Activated naive CD8-positive, alpha-beta T cell treated with anti-CD3 and anti-CD28 coated beads, Interleukin-2, amount 10 ng/mL, durations not matched to agents 7 days and 5 days (primary cell): Measurements from ENCODE around the gene TPGS2. TPM values are rescaled to one million over a fixed set of nuclear protein-coding genes. Genes with fewer than 3 reads are reported as not detected.
A peak's percentile ranks its signal among the peaks of the same experiment; 100 is the strongest.
"Not testable (repeated sequence)": the region's sequence is repeated elsewhere in the genome, so short reads cannot be mapped to it uniquely, and the experiment has no call there.

Source experiments
- ATAC-seq: fragments of 150-1000 bp; cut with Tn5 transposase; one replicate; pipeline ENCODE4 v1.10.0; 2021; ENCODE audit warnings: low read depth, moderate library complexity
- POLR2A ChIA-PET: fragments of 350-600 bp; sonication (Branson Sonifier 250); formaldehyde crosslinking; loops from one replicate; lab custom pipeline; 2021; ENCODE audit warnings: antibody characterized with exemption; lab: Charles Lee
- DNase-seq: peaks from one replicate; pipeline ENCODE4 v3.0.0; 2021
- H3K27ac Mint-ChIP-seq: one replicate; pipeline ENCODE4 v1.8.0; 2022; ENCODE audit warnings: mild to moderate bottlenecking, mixed read lengths
- H3K27me3 Mint-ChIP-seq: one replicate; pipeline ENCODE4 v1.8.0; 2022; ENCODE audit warnings: mild to moderate bottlenecking, moderate library complexity, mixed read lengths
- H3K36me3 Mint-ChIP-seq: one replicate; pipeline ENCODE4 v1.8.0; 2021; ENCODE audit warnings: mild to moderate bottlenecking, mixed read lengths
- H3K4me1 Mint-ChIP-seq: one replicate; pipeline ENCODE4 v1.8.0; 2021; ENCODE audit warnings: mixed read lengths
- H3K4me3 Mint-ChIP-seq: one replicate; pipeline ENCODE4 v1.8.0; 2022; ENCODE audit warnings: mild to moderate bottlenecking, moderate library complexity, mixed read lengths
- H3K9me3 Mint-ChIP-seq: one replicate; pipeline ENCODE4 v1.8.0; 2021; ENCODE audit warnings: mixed read lengths
- total RNA-seq, 2 experiments: library from RNA; stranded (reverse); gene quantifications; one replicate each; pipeline ENCODE4 v1.2.3, GENCODE V29; 2021

TPGS2 gene
- total RNA-seq = 100 to 1,000 TPM; 107 to 115 TPM

- POLR2A ChIA-PET = interaction anchor here (0.6 to 1.9 kb wide), 9 partner anchors 10 to 700 kb away, joined by 3 to 6 read pairs (median 3); partner anchors contain the start of genes ELP2 and SLC39A6
- ATAC-seq (peak; percentile 91), DNase-seq (peak; percentile 92)
- Mint-ChIP-seq H3K36me3 (peaks cover 21% of the 10 kb centered on the region), H3K4me3 (peak within 1 kb of the TSS; percentile 89), H3K27ac (peak within 1 kb of the TSS; percentile 98), H3K27me3 (no peaks in the 10 kb centered on the region), H3K9me3 (no peaks in the 10 kb centered on the region), H3K4me1 (peaks cover 40% of the 10 kb centered on the region)
These were observed at the start of gene TPGS2, which contains the start of gene KIAA1328 for GRCh38 chr18:36828630-36829361. TPGS2 (minus strand) TSS chr18:36829002; CDS start chr18:36828767, 235 bp downstream. KIAA1328 (plus strand) TSS chr18:36829127; CDS start chr18:36829139, 12 bp downstream.

GRCh38 chr18:36873826-36874225, 45.0 kb upstream of the TPGS2 start:
- H3K27ac Mint-ChIP-seq, H3K27me3 Mint-ChIP-seq, POLR2A ChIA-PET, H3K4me1 Mint-ChIP-seq, H3K4me3 Mint-ChIP-seq, ATAC-seq, DNase-seq: not testable (repeated sequence)
- H3K36me3 Mint-ChIP-seq = peaks cover 31% of the 10 kb centered on the region
- H3K9me3 Mint-ChIP-seq = peaks cover 14% of the 10 kb centered on the region

- H3K27ac Mint-ChIP-seq = no peak overlapping the region
- H3K4me3 Mint-ChIP-seq = no peak overlapping the region
- DNase-seq = no peak
- H3K9me3 Mint-ChIP-seq = peaks cover 12% of the 10 kb centered on the region
- H3K36me3 Mint-ChIP-seq = peaks cover 30% of the 10 kb centered on the region
- H3K4me1 Mint-ChIP-seq = peaks cover 6% of the 10 kb centered on the region
- H3K27me3 Mint-ChIP-seq = no peaks in the 10 kb centered on the region
- no peak for ATAC-seq
- POLR2A ChIA-PET = no interaction called here
These were observed 43.5 kb upstream of the TPGS2 start for GRCh38 chr18:36872329-36872728.

GRCh38 chr18:36871801-36872200, 43.0 kb upstream of the TPGS2 start:
- ATAC-seq = no peak

GRCh38 chr18:36867056-36867455, 38.3 kb upstream of the TPGS2 start:
- Mint-ChIP-seq H3K27me3 (no peaks in the 10 kb centered on the region), H3K27ac (no peak overlapping the region), H3K36me3 (peaks cover 30% of the 10 kb centered on the region), H3K4me3 (no peak overlapping the region), H3K4me1 (peaks cover 2% of the 10 kb centered on the region), H3K9me3 (no peaks in the 10 kb centered on the region)
- POLR2A ChIA-PET = no interaction called here
- ATAC-seq (no peak), DNase-seq (no peak)

More at GRCh38 chr18:36871801-36872200, 43.0 kb upstream of the TPGS2 start:
- DNase-seq = no peak
- peak overlapping the region; percentile 60 for H3K27ac Mint-ChIP-seq
- peaks cover 8% of the 10 kb centered on the region for H3K9me3 Mint-ChIP-seq
- H3K4me1 Mint-ChIP-seq = peaks cover 6% of the 10 kb centered on the region
- peaks cover 32% of the 10 kb centered on the region for H3K36me3 Mint-ChIP-seq
- POLR2A ChIA-PET = no interaction called here
- H3K27me3 Mint-ChIP-seq = no peaks in the 10 kb centered on the region
- H3K4me3 Mint-ChIP-seq = no peak overlapping the region

GRCh38 chr18:36862182-36862581, 33.4 kb upstream of the TPGS2 start:
- Mint-ChIP-seq H3K27ac (no peak overlapping the region), H3K4me3 (no peak overlapping the region), H3K36me3 (peaks cover 24% of the 10 kb centered on the region), H3K27me3 (no peaks in the 10 kb centered on the region), H3K9me3 (no peaks in the 10 kb centered on the region), H3K4me1 (no peaks in the 10 kb centered on the region)
- DNase-seq = no peak
- POLR2A ChIA-PET = no interaction called here
- no peak for ATAC-seq

GRCh38 chr18:36856815-36857214, 28.0 kb upstream of the TPGS2 start:
- Mint-ChIP-seq H3K9me3 (peaks cover 9% of the 10 kb centered on the region), H3K36me3 (peaks cover 31% of the 10 kb centered on the region), H3K27me3 (no peaks in the 10 kb centered on the region), H3K4me1 (no peaks in the 10 kb centered on the region), H3K4me3 (no peak overlapping the region), H3K27ac (no peak overlapping the region)
- DNase-seq = no peak
- no peak for ATAC-seq
- POLR2A ChIA-PET = no interaction called here

- POLR2A ChIA-PET = interaction anchor here (1.1 kb wide), 1 partner anchor 22 kb away, joined by 3 read pairs; the partner anchor contains the start of genes KIAA1328 and TPGS2
- ATAC-seq = no peak
- no peaks in the 10 kb centered on the region for H3K27me3 Mint-ChIP-seq
- peaks cover 11% of the 10 kb centered on the region for H3K9me3 Mint-ChIP-seq
- peaks cover 34% of the 10 kb centered on the region for H3K36me3 Mint-ChIP-seq
- no peak overlapping the region for H3K27ac Mint-ChIP-seq
- no peak for DNase-seq
- no peak overlapping the region for H3K4me3 Mint-ChIP-seq
- H3K4me1 Mint-ChIP-seq = no peaks in the 10 kb centered on the region
These were observed 22.4 kb upstream of the TPGS2 start for GRCh38 chr18:36851202-36851590.

- no peak overlapping the region for H3K4me3 Mint-ChIP-seq
- H3K36me3 Mint-ChIP-seq = peaks cover 30% of the 10 kb centered on the region
- ATAC-seq (no peak), DNase-seq (no peak)
- no peaks in the 10 kb centered on the region for H3K4me1 Mint-ChIP-seq
- H3K27me3 Mint-ChIP-seq = no peaks in the 10 kb centered on the region
- H3K27ac Mint-ChIP-seq = no peak overlapping the region
- POLR2A ChIA-PET = interaction anchor here (1.1 kb wide), 1 partner anchor 21 kb away, joined by 3 read pairs; the partner anchor contains the start of genes KIAA1328 and TPGS2
- H3K9me3 Mint-ChIP-seq = peaks cover 11% of the 10 kb centered on the region
These were observed 21.9 kb upstream of the TPGS2 start for GRCh38 chr18:36850527-36851201.

GRCh38 chr18:36849288-36850006, 20.6 kb upstream of the TPGS2 start:
- POLR2A ChIA-PET = no interaction called here
- Mint-ChIP-seq H3K27me3 (no peaks in the 10 kb centered on the region), H3K36me3 (peaks cover 29% of the 10 kb centered on the region)

GRCh38 chr18:36848609-36849008, 19.8 kb upstream of the TPGS2 start:
- H3K36me3 Mint-ChIP-seq = peaks cover 23% of the 10 kb centered on the region
- H3K27ac Mint-ChIP-seq = no peak overlapping the region
- H3K4me1 Mint-ChIP-seq = no peaks in the 10 kb centered on the region
- H3K4me3 Mint-ChIP-seq = no peak overlapping the region
- ATAC-seq (no peak), DNase-seq (no peak)
- POLR2A ChIA-PET = no interaction called here
- H3K9me3 Mint-ChIP-seq = peaks cover 8% of the 10 kb centered on the region
- H3K27me3 Mint-ChIP-seq = no peaks in the 10 kb centered on the region

More at GRCh38 chr18:36849288-36850006, 20.6 kb upstream of the TPGS2 start:
- Mint-ChIP-seq H3K4me3 (no peak overlapping the region), H3K4me1 (no peaks in the 10 kb centered on the region), H3K27ac (no peak overlapping the region), H3K9me3 (peaks cover 10% of the 10 kb centered on the region)
- ATAC-seq (no peak), DNase-seq (no peak)

GRCh38 chr18:36843784-36844183, 15.0 kb upstream of the TPGS2 start:
- Mint-ChIP-seq H3K36me3 (peaks cover 24% of the 10 kb centered on the region), H3K4me3 (no peak overlapping the region), H3K9me3 (peaks cover 2% of the 10 kb centered on the region), H3K27me3 (no peaks in the 10 kb centered on the region), H3K4me1 (peaks cover 2% of the 10 kb centered on the region), H3K27ac (no peak overlapping the region)
- ATAC-seq (no peak), DNase-seq (no peak)
- POLR2A ChIA-PET = no interaction called here

- Mint-ChIP-seq H3K27ac (no peak overlapping the region), H3K36me3 (peaks cover 29% of the 10 kb centered on the region), H3K4me1 (peaks cover 2% of the 10 kb centered on the region), H3K9me3 (peaks cover 2% of the 10 kb centered on the region), H3K4me3 (no peak overlapping the region), H3K27me3 (no peaks in the 10 kb centered on the region)
- DNase-seq (no peak), ATAC-seq (no peak)
- POLR2A ChIA-PET = no interaction called here
These were observed 14.4 kb upstream of the TPGS2 start for GRCh38 chr18:36843199-36843598.
